ENCODE results near the gene NDUFS3. TPM values are rescaled to one million over a fixed set of nuclear protein-coding genes. Genes with fewer than 3 reads are reported as not detected.

Gene NDUFS3
- total and polyA plus RNA-seq, 2 experiments from 2014 or later = 108 to 168 TPM

DNA sequence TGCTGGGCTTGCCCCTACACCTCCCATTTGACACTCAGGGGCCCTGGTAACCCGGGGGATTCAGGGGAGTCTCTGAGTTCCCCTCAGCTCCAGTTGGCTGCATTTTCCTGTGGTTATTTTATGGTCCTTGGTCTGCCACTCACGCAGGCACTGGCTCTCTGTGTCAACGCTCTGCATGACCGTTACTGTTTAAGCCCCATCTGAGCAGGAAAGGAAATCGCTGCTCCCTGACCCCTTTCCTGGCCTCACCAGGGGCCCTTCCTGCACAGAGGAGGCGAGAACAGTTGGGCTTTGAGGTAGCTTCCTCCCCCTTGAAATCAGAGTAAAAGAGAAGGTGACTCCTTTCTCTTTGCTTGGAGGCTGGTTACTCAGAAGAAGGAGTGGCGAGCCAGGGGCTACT, 12.9 kb downstream of the NDUFS3 start (continued):
- TF ChIP-seq, protein P1, sequence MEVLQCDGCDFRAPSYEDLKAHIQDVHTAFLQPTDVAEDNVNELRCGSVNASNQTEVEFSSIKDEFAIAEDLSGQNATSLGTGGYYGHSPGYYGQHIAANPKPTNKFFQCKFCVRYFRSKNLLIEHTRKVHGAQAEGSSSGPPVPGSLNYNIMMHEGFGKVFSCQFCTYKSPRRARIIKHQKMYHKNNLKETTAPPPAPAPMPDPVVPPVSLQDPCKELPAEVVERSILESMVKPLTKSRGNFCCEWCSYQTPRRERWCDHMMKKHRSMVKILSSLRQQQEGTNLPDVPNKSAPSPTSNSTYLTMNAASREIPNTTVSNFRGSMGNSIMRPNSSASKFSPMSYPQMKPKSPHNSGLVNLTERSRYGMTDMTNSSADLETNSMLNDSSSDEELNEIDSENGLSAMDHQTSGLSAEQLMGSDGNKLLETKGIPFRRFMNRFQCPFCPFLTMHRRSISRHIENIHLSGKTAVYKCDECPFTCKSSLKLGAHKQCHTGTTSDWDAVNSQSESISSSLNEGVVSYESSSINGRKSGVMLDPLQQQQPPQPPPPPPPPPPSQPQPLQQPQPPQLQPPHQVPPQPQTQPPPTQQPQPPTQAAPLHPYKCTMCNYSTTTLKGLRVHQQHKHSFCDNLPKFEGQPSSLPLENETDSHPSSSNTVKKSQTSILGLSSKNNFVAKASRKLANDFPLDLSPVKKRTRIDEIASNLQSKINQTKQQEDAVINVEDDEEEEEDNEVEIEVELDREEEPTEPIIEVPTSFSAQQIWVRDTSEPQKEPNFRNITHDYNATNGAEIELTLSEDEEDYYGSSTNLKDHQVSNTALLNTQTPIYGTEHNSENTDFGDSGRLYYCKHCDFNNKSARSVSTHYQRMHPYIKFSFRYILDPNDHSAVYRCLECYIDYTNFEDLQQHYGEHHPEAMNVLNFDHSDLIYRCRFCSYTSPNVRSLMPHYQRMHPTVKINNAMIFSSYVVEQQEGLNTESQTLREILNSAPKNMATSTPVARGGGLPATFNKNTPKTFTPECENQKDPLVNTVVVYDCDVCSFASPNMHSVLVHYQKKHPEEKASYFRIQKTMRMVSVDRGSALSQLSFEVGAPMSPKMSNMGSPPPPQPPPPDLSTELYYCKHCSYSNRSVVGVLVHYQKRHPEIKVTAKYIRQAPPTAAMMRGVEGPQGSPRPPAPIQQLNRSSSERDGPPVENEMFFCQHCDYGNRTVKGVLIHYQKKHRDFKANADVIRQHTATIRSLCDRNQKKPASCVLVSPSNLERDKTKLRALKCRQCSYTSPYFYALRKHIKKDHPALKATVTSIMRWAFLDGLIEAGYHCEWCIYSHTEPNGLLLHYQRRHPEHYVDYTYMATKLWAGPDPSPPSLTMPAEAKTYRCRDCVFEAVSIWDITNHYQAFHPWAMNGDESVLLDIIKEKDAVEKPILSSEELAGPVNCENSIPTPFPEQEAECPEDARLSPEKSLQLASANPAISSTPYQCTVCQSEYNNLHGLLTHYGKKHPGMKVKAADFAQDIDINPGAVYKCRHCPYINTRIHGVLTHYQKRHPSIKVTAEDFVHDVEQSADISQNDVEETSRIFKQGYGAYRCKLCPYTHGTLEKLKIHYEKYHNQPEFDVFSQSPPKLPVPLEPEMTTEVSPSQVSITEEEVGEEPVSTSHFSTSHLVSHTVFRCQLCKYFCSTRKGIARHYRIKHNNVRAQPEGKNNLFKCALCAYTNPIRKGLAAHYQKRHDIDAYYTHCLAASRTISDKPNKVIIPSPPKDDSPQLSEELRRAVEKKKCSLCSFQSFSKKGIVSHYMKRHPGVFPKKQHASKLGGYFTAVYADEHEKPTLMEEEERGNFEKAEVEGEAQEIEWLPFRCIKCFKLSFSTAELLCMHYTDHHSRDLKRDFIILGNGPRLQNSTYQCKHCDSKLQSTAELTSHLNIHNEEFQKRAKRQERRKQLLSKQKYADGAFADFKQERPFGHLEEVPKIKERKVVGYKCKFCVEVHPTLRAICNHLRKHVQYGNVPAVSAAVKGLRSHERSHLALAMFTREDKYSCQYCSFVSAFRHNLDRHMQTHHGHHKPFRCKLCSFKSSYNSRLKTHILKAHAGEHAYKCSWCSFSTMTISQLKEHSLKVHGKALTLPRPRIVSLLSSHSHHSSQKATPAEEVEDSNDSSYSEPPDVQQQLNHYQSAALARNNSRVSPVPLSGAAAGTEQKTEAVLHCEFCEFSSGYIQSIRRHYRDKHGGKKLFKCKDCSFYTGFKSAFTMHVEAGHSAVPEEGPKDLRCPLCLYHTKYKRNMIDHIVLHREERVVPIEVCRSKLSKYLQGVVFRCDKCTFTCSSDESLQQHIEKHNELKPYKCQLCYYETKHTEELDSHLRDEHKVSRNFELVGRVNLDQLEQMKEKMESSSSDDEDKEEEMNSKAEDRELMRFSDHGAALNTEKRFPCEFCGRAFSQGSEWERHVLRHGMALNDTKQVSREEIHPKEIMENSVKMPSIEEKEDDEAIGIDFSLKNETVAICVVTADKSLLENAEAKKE (CRISPR knock-in tag; IDR thresholded peaks at IDR 0.05) = no peak
- TF ChIP-seq, protein P2, sequence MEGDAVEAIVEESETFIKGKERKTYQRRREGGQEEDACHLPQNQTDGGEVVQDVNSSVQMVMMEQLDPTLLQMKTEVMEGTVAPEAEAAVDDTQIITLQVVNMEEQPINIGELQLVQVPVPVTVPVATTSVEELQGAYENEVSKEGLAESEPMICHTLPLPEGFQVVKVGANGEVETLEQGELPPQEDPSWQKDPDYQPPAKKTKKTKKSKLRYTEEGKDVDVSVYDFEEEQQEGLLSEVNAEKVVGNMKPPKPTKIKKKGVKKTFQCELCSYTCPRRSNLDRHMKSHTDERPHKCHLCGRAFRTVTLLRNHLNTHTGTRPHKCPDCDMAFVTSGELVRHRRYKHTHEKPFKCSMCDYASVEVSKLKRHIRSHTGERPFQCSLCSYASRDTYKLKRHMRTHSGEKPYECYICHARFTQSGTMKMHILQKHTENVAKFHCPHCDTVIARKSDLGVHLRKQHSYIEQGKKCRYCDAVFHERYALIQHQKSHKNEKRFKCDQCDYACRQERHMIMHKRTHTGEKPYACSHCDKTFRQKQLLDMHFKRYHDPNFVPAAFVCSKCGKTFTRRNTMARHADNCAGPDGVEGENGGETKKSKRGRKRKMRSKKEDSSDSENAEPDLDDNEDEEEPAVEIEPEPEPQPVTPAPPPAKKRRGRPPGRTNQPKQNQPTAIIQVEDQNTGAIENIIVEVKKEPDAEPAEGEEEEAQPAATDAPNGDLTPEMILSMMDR (conservative IDR thresholded peaks at IDR 0.05; ENCODE audit: low read depth in 2 of 2) = no peak
- TF ChIP-seq ZNF331 (CRISPR knock-in tag; IDR thresholded peaks at IDR 0.05; ENCODE audit: low read depth) (no peak), CREB1 (CRISPR knock-in tag; IDR thresholded peaks at IDR 0.05; ENCODE audit: low read depth) (no peak)

DNA sequence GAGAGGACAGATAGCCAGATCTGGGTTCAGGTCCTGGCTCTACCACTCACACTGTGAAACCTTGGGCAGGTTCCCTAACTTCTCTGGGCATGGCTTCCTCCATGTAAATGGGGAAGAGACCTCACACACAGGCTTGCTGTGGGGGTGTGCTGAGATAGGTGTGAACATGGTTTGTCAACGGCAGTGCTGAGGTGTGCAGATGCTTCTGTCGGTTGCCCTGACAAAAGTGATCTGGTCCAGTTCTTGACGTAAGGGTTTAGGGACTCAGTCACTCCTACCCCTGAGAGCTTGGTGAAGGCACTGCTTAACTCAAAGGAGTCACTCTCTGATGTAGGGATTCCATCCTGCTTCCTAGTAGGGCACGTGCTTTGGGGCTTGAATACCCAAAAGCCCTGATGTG, 13.4 kb downstream of the NDUFS3 start:
- H3K27me3 ChIP-seq (ENCODE audit: insufficient read depth) = peaks cover 69% of the 10 kb centered on the region
- H3K4me1 ChIP-seq (ENCODE audit: insufficient read depth) = peaks cover 23% of the 10 kb centered on the region
- Mint-ChIP-seq H3K27ac (no peak overlapping the region), H3K9me3 (no peaks in the 10 kb centered on the region), H3K4me1 (peaks cover 21% of the 10 kb centered on the region), H3K4me3 (peak overlapping the region; percentile 77; the same call in 1 of the 3 replicates), H3K36me3 (ENCODE audit: low read depth) (no peaks in the 10 kb centered on the region), H3K27me3 (ENCODE audit: insufficient read depth, low read depth, poor library complexity) (peaks cover 52% of the 10 kb centered on the region)
- no peak for DNase-seq (ENCODE audit: low spot score)
- H3K36me3 ChIP-seq (ENCODE audit: insufficient read depth) = no peaks in the 10 kb centered on the region
- H3F3A ChIP-seq (replicated peaks; ENCODE audit: low read depth) = no peaks in the 10 kb centered on the region
- no peak overlapping the region for H2AFZ ChIP-seq
- H3K9me2 ChIP-seq (ENCODE audit: insufficient read depth) = 0 out of 2 replicates have a peak, but pooled peaks cover 6% of the 10 kb centered on the region
- no peak overlapping the region; the same call in 1 of the 2 replicates for H3K4me3 ChIP-seq
- no peak for ATAC-seq
- peaks cover 5% of the 10 kb centered on the region; the same call in 1 of the 2 replicates for H4K20me1 ChIP-seq (replicated peaks; ENCODE audit: insufficient read depth)
- no peak overlapping the region; the same call in 1 of the 2 replicates for H3K4me2 ChIP-seq
- H3K79me2 ChIP-seq (replicated peaks; ENCODE audit: insufficient read depth) = no peaks in the 10 kb centered on the region
- no peak overlapping the region for H3K27ac ChIP-seq (ENCODE audit: low read depth)
- TF ChIP-seq ZNF114 (CRISPR knock-in tag; IDR thresholded peaks at IDR 0.05) = no peak
- TF ChIP-seq, protein P2 (conservative IDR thresholded peaks at IDR 0.05; ENCODE audit: low read depth in 2 of 2) = no peak
- no peak for TF ChIP-seq EZH2 (IDR thresholded peaks at IDR 0.05; ENCODE audit: low read depth, unreplicated experiment)
- TF ChIP-seq NANOG (IDR thresholded peaks at IDR 0.05; ENCODE audit: borderline replicate concordance) = no peak
- no peak for TF ChIP-seq POLR2AphosphoS5 (IDR thresholded peaks at IDR 0.05; ENCODE audit: low read depth)

Data from GM23338 (cell line).